ENCODE results near the gene ASS1.

ASS1 gene

DNA sequence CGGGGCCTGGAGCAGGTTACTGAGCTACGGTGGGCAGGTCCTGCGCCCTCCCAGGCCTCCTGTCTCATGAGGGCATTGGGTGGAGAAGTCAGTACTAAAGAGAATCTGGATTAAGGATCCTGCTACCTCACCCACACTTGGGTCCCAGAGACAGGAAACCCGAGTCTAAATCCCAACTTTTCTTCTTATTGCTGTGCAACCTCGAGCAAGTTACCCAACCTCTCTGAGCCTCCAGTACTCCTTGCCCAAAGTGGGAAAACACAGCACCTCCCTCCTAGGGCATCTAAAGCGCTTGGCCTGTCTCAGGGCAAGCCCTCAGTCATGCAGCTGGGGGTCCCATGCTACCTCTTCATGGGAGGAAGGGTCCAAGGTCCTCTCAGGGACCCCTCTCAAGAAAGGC is 28.2 kb downstream of the ASS1 start:
- no peak for DNase-seq (ENCODE audit: low read depth in 2 of 2)

DNA sequence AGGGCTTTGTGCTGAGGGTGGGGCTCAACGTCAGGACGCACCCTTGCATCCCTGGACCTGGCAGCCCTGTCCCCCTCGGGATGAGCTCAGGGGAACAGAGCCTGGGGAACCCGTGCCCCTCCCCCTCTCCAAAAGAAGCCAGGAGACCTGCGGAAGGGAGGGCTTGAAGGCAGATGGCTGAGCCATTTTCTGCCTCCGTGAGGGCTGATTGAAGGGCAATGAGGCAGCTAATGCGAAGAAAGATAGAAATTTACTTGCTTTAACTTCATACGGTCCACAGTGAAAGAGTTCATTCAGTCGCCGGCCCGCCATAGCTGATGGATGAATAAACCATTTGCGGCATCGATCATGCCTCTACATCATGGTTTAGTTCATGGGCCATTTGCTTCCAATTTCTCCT is 28.8 kb downstream of the ASS1 start:
- DNase-seq (ENCODE audit: low read depth in 2 of 2), result no peak

DNA sequence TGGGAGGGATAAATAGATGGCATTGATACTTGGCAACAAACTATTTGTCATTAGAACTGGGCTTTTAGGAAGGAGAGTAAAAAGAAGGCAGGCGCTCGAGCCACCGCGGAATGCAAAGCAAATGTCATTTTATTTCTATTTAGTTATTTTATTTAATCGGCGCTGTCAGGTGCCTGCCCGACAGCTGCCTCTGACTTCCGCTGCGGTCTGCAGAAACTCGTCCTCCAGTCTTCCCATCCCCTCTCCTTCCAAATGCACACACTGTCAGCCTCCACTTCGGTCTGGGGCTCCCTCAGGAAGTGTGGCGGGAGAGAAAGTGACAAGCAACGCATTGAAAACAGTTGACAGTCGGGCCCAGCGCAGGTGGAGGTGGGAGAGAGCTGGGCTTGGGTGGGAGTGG is 29.3 kb downstream of the ASS1 start:
- DNase-seq (ENCODE audit: low read depth in 2 of 2), result no peak

DNA sequence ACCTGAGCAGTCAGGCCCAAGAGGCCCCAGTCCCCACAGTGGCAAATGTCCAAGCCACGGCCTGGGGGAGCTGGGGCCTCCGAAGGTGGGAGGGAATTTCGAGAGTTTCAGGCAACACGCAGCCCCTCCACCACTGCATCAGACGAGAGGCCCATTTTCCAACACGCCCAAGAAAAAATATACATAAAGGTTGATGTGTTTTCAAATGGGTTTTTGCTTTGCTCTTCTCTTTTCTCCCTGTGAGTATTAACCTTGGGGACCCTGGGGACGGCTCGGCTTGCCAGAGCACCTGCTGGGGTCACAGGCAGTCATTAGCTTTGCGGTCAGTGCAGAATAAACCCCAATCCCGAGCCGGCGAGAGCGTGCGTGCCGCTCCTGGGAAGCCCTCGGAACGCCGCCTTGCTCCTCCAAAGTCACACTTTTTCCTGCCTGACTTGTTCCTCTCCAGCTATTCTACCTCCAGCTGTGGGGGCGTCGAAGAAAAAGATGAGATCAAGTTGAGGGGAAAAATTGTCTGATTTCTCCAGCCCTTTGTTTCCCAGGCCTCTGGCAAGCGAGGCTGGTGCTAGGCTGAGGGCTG is 31.5 kb downstream of the ASS1 start:
- DNase-seq (ENCODE audit: low read depth in 2 of 2), result no peak

GRCh38 chr9:130477564-130477963 is 32.8 kb downstream of the ASS1 start:
- no peak for DNase-seq (ENCODE audit: low read depth in 2 of 2)

DNA sequence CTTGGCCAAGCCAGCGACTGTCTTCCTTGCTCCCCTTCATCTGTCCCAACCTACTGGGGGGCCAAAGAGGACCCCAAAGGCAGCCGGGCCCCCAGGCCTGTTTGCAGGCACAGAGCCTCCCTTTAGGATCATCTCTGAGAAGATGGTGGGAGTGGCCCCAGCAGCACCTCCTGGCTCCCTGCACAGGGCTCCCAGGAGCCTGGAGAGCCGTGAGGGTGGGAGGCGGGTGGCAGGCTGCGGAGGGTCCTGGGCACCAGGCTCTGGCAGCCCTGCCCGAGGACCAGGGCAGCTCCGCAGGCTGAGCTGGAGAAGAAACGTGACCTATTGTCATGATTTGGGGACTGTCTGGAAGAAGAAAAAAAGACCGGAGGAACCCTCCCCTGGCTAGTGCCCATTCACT is 33.4 kb downstream of the ASS1 start:
- no peak for DNase-seq (ENCODE audit: low read depth in 2 of 2)

DNA sequence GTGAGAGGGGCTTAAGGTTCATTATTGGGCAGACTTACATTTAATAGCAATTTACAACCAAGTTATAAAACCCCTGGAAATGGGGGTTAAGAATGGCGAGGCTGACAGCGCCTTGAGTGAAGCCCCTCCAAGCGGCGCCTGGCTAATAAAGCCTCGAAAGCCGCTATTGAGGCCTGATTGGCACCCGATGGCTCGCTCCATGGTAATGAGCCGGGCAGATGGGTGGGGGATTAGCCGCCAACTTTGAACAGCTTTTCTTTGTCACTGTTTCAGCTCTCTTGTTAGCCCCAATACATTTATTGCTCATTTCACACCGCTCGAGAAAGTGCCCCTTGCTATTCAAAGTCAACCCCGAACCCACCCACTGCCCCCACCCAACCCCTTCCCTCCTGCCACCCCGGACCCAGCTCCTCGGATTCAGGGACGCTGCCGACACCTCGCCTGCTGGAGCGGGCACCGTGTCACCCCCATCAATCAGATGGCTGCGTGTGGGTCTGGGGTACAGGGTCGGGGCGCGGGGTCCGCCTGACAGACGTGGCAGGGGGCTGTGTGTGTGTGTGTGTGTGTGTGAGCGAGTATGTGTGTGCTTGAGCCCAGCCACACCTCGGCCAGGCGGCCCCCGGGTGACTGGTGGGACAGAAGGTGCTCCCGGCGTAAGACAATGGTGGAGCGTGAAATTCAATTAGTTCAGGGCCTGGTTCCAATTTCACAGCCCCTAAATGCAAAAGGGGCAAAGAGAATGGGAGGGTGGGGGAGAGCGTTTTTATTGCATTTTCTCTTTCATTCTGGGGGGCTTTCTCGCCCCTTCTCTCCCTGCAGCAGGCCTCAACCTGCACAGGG is 34.2 kb downstream of the ASS1 start:
- DNase-seq (ENCODE audit: low read depth in 2 of 2), result no peak

DNA sequence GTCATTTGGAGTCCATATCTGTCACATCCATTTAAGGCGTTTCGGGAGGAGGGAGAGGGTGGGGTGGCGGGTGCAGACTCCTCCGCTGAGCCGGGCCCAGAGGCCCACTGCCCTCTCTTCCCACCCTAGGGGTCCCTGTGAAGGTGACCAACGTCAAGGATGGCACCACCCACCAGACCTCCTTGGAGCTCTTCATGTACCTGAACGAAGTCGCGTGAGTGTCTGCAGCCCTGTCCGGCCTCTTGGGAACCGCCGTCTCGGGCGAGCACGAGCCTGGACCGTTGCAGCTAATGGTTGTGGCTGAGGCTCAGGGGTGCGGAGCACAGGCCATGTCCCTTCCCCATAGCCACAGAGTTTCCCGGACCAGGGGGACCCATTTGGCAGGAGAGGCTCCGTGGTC is 34.8 kb downstream of the ASS1 start:
- DNase-seq (ENCODE audit: low read depth in 2 of 2), result no peak

DNA sequence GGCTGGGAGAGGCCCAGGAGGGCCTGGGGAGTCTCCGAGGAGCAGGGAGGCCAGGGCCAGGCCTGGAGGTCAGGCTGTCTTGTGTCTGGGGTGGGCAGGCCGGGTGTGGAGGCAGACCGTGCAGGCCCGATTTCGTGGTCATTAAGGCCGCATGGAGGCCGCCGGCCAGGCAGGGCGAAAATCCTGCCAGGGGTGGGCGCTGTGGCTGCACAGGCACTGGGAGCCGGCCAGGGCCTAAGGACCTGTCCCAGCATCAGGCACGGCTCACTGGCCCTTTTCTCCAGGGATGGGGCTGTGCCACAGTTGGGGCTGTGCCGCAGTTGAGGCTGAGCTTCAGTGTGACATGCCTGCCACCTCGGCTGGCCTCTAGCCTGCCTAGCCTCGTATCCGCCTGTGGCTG is 35.9 kb downstream of the ASS1 start:
- no peak for DNase-seq (ENCODE audit: low read depth in 2 of 2)

- DNase-seq (ENCODE audit: low read depth in 2 of 2), result no peak
Observed at GRCh38 chr9:130482463-130482862, 37.7 kb downstream of the ASS1 start.

- no peak for DNase-seq (ENCODE audit: low read depth in 2 of 2)
Observed at GRCh38 chr9:130483371-130483971, 38.7 kb downstream of the ASS1 start.

- DNase-seq (ENCODE audit: low read depth in 2 of 2), result no peak
Observed at GRCh38 chr9:130484362-130485072, 39.8 kb downstream of the ASS1 start.

DNA sequence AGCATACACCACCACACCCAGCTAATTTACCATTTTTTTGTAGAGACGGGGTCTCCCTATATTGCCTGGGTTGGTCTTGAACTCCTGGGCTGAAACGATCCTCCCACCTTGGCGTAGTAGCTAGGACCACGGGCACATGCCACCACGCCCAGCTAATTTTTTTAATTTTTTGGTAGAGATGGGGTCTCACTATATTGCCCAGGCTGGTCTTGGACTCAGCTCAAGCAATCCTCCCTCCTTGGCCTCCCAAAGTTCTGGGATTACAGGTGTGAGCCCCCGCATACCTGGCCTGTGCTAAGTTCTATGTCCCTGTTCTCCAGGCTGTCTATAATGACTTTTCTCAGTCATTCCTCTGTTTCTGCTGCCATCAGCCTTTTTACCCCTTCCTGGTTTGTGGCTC is 41.3 kb downstream of the ASS1 start:
- no peak for DNase-seq (ENCODE audit: low read depth in 2 of 2)

DNA sequence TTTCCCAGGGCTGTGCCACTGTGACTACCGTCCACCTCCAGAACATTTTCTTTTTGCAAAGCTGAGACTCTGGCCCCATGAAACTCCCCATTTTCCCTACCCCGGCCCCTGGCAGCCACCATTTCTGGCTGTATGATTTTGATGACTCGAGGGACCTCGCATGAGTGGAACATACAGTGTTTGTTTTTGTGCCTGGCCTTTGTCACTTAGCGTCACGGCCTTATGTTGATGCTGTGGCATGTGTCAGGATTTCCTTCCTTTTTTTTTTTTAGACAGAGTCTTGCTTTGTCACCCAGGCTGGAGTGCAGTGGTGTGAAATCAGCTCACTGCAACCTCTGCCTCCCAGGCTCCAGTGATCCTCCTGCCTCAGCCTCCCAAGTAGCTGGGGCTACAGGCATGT is 42.7 kb downstream of the ASS1 start:
- DNase-seq (ENCODE audit: low read depth in 2 of 2), result no peak

DNA sequence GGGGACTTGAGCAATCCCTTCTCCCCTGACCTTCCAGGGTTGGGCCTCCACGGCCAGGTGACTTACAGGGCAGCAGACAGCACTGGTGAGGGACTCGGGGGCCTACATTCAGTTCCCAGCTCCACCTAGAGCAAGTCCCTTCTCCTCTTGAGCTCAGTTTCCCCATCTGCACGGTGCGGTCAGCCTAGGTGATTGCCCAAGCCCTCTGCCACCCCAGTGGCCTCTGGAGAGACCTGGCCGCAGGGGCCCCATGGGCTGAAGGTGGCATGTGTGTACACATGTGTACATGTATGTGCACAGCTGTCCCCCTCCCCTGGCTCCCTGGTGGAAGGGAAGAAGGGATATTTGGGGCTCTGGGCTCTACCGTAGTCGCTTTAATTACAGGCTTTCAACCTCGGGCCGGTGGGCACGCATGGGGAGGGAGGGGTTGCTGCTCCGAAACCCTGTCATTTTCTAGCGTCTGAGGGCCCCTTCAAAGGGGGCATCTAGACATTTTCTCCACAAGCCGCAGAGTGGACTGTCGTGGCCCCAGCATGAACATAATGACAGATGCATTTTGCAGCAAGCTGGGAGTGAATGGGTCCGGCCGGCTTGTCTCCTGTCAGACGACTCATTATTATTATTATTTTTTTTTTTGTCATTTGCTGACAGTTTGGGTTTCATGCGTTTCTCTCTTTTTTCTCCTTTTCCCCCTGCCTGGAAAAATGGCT is 44.0 kb downstream of the ASS1 start:
- DNase-seq (ENCODE audit: low read depth in 2 of 2), result no peak

DNA sequence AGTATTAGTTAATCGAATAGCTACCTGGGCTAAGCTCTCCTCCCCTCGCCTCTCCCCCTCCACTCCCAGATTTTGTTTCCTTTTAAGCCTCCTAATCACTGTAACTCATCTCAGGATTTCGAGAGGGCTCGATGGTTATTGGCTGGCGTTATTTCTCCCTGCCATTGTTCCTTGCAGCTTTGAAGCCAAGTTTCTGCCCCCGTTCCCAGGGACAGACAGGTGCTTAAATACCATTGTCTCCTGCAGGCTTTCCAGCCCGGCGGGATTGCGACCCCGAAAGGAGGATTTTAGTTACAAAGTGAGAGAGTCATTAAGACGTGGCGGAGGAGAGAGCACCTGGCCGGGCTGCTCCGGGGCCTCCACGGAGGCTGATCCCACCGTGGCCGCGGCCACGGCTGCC is 46.2 kb downstream of the ASS1 start:
- DNase-seq (ENCODE audit: low read depth in 2 of 2), result no peak

DNA sequence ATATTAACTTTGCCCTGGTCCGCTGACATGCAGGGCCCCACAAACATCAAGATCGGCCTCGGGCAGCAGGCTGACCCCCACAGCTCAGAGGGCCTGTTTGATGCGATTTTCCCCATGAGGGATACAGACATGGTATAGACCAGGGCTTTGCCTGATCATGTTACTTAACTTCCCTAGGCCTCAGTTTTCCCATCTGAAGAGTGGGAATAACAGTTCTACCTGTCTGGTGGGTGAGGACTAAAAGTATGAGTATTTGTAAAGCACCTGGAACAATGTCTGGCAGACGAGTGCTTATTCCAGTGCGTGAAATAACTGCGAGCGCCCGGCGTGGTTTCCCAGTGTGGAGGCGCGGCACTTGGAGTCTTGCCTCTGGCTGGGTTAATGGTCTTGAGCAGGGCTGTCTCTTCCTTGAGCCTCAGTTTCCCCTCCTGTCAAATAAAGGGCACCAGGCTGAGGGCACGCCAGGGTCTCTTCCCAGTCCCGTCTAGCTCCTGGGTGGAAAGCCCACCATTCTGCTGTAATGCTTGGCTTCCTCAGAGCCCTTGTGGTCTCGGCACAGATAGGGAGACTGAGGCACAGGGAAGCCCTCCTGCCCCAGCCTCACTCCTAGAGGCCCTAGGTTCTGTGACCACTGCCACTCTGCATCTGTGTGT is 47.2 kb downstream of the ASS1 start:
- no peak for DNase-seq (ENCODE audit: low read depth in 2 of 2)

DNA sequence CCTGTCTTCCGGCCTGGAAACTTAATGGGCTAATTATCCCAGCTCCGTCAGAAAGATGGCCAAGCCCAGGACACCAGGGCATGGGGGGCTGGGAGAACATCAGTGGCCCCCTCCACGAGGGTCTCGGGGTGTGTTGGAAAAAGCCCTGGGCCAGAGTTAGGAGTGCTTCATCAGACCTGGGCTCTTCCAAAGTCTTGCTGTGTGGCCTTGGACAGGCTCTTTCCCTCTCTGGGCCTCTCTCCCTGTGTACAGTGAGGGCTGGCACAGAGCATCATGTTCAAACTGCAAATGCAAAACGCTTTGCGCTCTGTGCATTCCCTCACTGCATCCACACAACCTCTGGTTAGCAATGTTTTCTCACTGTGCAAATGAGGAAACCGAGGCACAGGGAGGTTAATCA is 48.3 kb downstream of the ASS1 start:
- DNase-seq (ENCODE audit: low read depth in 2 of 2), result no peak

- no peak for DNase-seq (ENCODE audit: low read depth in 2 of 2)
Observed at GRCh38 chr9:130493476-130493875, 48.7 kb downstream of the ASS1 start.

GRCh38 chr9:130495067-130495466 is 50.3 kb downstream of the ASS1 start:
- DNase-seq (ENCODE audit: low read depth in 2 of 2), result no peak

- no peak for DNase-seq (ENCODE audit: low read depth in 2 of 2)
Observed at GRCh38 chr9:130497139-130497538, 52.4 kb downstream of the ASS1 start.
